ENCODE results near the gene SH3PXD2A. TPM values are rescaled to one million over a fixed set of nuclear protein-coding genes. Genes with fewer than 3 reads are reported as not detected.

SH3PXD2A gene
- total and polyA plus RNA-seq, 4 experiments from 2014 or later: 0.39 to 17.5 (median 8.9) TPM

DNA sequence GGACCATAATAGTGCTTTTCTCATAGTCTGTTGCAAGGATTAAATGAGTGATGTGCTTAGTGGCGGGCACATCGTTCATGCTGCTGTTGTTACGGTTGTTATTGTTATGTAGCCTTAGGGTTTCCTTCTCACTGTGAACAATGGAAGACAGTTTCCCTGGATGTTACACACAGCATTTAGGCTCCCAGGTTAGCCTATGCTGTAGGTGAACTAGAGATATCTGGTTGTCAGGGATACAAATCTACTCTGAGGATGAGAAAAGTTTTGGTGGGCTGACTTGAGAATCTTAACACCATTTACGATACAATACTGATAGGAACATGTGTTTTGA is 14.7 kb downstream of the SH3PXD2A start:
- intact Hi-C loops (cut with micrococcal nuclease): no loop called here

DNA sequence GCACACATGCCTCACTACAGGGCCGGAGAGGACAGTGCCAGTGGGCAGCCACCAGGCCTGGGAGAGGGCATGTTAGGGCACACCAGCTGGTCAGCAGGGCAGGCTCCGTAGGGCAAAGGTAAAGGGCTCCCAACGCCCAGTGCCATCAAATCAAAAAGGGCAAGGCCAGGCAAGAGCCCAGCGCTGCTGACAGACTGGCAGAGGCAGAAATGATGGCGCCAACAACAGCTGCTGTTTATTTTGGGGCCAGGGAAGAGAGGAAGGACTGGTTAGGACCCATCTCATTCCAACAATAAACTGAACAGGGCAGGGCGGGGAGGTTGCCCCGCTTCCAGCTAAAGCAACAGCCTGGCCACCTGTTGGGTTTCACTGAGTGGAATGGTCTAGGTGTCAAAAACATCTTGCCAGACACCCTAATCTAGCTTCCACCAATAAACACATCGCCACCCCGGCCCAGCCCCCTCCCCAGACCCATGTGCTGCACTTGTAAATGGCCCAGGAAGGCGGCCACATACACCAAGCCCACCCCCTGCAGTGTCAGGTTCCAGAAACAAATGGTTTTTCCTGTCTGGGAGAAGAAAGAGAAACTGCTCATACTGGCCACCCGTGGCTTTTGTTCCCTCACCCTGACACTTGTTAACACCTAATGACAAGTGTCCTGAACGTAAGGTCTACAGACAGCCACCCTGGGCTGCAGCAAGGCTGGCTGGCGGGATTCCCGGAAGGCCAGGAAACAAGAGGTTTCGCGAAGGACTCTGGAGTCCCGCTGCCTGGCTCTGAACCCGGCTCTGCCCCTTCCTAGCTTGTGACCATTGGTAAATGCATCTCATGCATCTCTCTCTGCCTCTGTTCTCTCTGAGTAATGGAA is 15.3 kb downstream of the SH3PXD2A start:
- Mint-ChIP-seq H3K4me1 (peaks cover 0 to 8% (median 3%) of the 10 kb centered on the region in 4 donors), H3K27ac (no peak overlapping the region), H3K27me3 (peaks cover 1 to 2% of the 10 kb centered on the region in 2 donors), H3K36me3 (no peaks in the 10 kb centered on the region), H3K9me3 (no peaks in the 10 kb centered on the region), H3K4me3 (no peak overlapping the region)
- CTCF ChIA-PET (ENCODE audit: partially characterized antibody): interaction anchor here (1.2 kb wide), 1 partner anchor 154 kb away, joined by 3 read pairs; no protein-coding TSS in a partner anchor
- no peak overlapping the region for H3K27ac ChIP-seq (ENCODE audit: low read depth, low read length)
- H3K9me3 ChIP-seq (ENCODE audit: control insufficient read depth in 1 of 2, low read length in 2 of 2): no peaks in the 10 kb centered on the region
- DNase-seq: no peak
- POLR2A ChIA-PET (ENCODE audit: partially characterized antibody): no interaction called here
- no peaks in the 10 kb centered on the region for H3K4me1 ChIP-seq (ENCODE audit: insufficient read depth, low read length)
- intact Hi-C loops (cut with micrococcal nuclease): no loop called here
- H3K4me3 ChIP-seq (ENCODE audit: low read length in 2 of 2): no peak overlapping the region
- no peaks in the 10 kb centered on the region for H3K27me3 ChIP-seq (ENCODE audit: insufficient read depth, low read length)
- H3K36me3 ChIP-seq (ENCODE audit: insufficient read depth, low read length): no peaks in the 10 kb centered on the region

More for the DNA sequence above, 14.7 kb downstream of the SH3PXD2A start:
- H3K36me3 ChIP-seq (ENCODE audit: insufficient read depth, low read length): no peaks in the 10 kb centered on the region
- H3K4me1 ChIP-seq (ENCODE audit: insufficient read depth, low read length): peaks cover 5% of the 10 kb centered on the region
- no peak for DNase-seq
- no peak overlapping the region for H3K27ac ChIP-seq (ENCODE audit: low read depth, low read length)
- Mint-ChIP-seq H3K9me3 (no peaks in the 10 kb centered on the region), H3K4me1 (peaks cover 2 to 14% (median 8%) of the 10 kb centered on the region in 4 donors), H3K27ac (no peak overlapping the region), H3K27me3 (peaks cover 1 to 2% of the 10 kb centered on the region in 2 donors), H3K4me3 (no peak overlapping the region), H3K36me3 (no peaks in the 10 kb centered on the region)
- ChIA-PET CTCF (ENCODE audit: partially characterized antibody) (no interaction called here), POLR2A (ENCODE audit: partially characterized antibody) (no interaction called here)
- H3K4me3 ChIP-seq (ENCODE audit: low read length in 2 of 2): no peak overlapping the region
- H3K27me3 ChIP-seq (ENCODE audit: insufficient read depth, low read length): no peaks in the 10 kb centered on the region
- no peaks in the 10 kb centered on the region for H3K9me3 ChIP-seq (ENCODE audit: control insufficient read depth in 1 of 2, low read length in 2 of 2)

DNA sequence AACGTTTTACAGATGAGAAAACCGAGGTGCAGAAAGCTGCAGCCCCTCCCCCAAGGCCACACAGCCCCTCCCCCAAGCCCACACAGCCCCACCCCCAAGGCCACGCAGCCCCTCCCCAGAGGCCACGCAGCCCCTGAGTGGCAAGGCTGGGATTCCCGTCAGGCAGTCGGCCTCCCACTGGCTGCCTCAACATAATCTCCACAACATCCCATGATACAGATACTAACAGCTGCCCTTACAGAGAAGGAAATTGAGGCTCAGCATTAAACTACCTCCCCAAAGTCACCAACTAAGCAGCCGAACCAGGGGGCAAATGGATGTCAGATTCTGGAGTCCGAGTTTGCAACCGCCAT is 15.9 kb downstream of the SH3PXD2A start:
- Histone ChIP-seq H3K4me1 (ENCODE audit: insufficient read depth, low read length) (no peaks in the 10 kb centered on the region), H3K4me3 (ENCODE audit: low read length in 2 of 2) (no peak overlapping the region), H3K27me3 (ENCODE audit: insufficient read depth, low read length) (no peaks in the 10 kb centered on the region), H3K36me3 (ENCODE audit: insufficient read depth, low read length) (no peaks in the 10 kb centered on the region), H3K9me3 (ENCODE audit: control insufficient read depth in 1 of 2, low read length in 2 of 2) (no peaks in the 10 kb centered on the region), H3K27ac (ENCODE audit: low read depth, low read length) (no peak overlapping the region)
- CTCF ChIA-PET (ENCODE audit: partially characterized antibody): interaction anchor here (1.0 to 1.2 kb wide), 2 partner anchors 15 to 153 kb away, joined by 3 read pairs; no protein-coding TSS in a partner anchor
- no peak overlapping the region for H3K27ac Mint-ChIP-seq
- no peaks in the 10 kb centered on the region for H3K36me3 Mint-ChIP-seq
- intact Hi-C loops (cut with micrococcal nuclease): no loop called here
- no peak overlapping the region for H3K4me3 Mint-ChIP-seq
- POLR2A ChIA-PET (ENCODE audit: partially characterized antibody): no interaction called here
- H3K4me1 Mint-ChIP-seq: peaks cover 0 to 2% (median 1%) of the 10 kb centered on the region in 4 donors
- H3K27me3 Mint-ChIP-seq: peaks cover 1 to 2% of the 10 kb centered on the region in 2 donors
- H3K9me3 Mint-ChIP-seq: no peaks in the 10 kb centered on the region
- DNase-seq: no peak

DNA sequence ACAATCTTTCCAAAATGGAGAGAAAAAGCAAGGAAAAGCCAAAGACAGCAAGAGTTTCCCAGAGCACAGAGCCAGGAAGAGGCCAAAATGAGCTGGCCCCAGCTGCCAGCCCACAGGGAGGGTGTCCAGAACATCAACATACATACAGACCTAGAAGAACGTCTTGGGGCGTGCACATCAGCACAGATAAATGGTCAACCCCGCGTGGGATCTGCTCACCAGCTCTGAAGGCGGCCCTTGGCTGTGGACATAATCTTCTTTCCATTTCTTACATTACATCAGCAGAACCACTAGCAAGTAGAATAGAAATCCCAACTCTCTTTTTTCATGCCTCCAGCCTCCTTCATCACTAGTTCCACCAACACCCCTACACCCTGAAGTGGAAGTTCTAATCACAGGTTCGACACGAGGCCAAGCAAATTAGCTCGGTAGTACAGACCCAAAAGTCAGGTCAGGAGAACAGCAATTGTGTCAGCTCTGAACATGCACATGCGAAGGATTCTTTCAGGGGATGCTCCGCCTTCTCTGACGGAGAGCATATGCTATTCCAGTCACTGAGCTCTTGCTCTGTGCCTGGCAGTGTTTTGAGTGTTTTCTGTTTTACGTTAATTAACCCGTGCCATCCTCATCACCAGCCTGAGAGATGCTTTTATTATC is 16.4 kb downstream of the SH3PXD2A start:
- Histone ChIP-seq H3K4me1 (ENCODE audit: insufficient read depth, low read length) (no peaks in the 10 kb centered on the region), H3K4me3 (ENCODE audit: low read length in 2 of 2) (no peak overlapping the region), H3K27ac (ENCODE audit: low read depth, low read length) (no peak overlapping the region), H3K36me3 (ENCODE audit: insufficient read depth, low read length) (no peaks in the 10 kb centered on the region), H3K9me3 (ENCODE audit: control insufficient read depth in 1 of 2, low read length in 2 of 2) (no peaks in the 10 kb centered on the region), H3K27me3 (ENCODE audit: insufficient read depth, low read length) (no peaks in the 10 kb centered on the region)
- H3K9me3 Mint-ChIP-seq: no peaks in the 10 kb centered on the region
- no peak overlapping the region for H3K4me3 Mint-ChIP-seq
- H3K4me1 Mint-ChIP-seq: no peaks in the 10 kb centered on the region
- ChIA-PET POLR2A (ENCODE audit: partially characterized antibody) (interaction anchor here (1.9 kb wide), 1 partner anchor 9 kb away, joined by 5 read pairs; no protein-coding TSS in a partner anchor), CTCF (ENCODE audit: partially characterized antibody) (interaction anchor here (1.0 to 1.2 kb wide), 2 partner anchors 16 to 153 kb away, joined by 3 read pairs; no protein-coding TSS in a partner anchor)
- no peak for DNase-seq
- intact Hi-C loops (cut with micrococcal nuclease): no loop called here
- H3K27ac Mint-ChIP-seq: no peak overlapping the region
- no peaks in the 10 kb centered on the region for H3K36me3 Mint-ChIP-seq
- peaks cover 1 to 2% of the 10 kb centered on the region in 2 donors for H3K27me3 Mint-ChIP-seq

DNA sequence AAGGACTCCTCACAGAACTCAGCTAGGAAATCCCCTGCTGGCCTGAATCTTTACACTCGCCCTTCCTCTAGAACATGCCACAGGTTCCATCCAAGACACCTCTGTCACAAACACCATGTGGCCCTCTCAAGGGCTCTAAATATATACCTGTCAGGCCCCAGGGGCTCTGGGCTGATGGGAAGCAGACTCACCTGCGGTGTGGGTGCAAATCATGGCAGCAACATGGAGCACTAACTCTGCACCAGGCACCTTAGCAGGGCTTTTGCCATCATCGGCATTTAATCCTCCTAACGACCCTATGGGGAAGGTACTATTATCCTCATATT is 17.3 kb downstream of the SH3PXD2A start:
- DNase-seq: no peak
- Histone ChIP-seq H3K27me3 (ENCODE audit: insufficient read depth, low read length) (no peaks in the 10 kb centered on the region), H3K27ac (ENCODE audit: low read depth, low read length) (no peak overlapping the region), H3K36me3 (ENCODE audit: insufficient read depth, low read length) (no peaks in the 10 kb centered on the region), H3K4me1 (ENCODE audit: insufficient read depth, low read length) (no peaks in the 10 kb centered on the region), H3K4me3 (ENCODE audit: low read length in 2 of 2) (no peak overlapping the region), H3K9me3 (ENCODE audit: control insufficient read depth in 1 of 2, low read length in 2 of 2) (no peaks in the 10 kb centered on the region)
- ChIA-PET POLR2A (ENCODE audit: partially characterized antibody) (interaction anchor here (1.9 kb wide), 1 partner anchor 10 kb away, joined by 5 read pairs; no protein-coding TSS in a partner anchor), CTCF (ENCODE audit: partially characterized antibody) (no interaction called here)
- no peaks in the 10 kb centered on the region for H3K36me3 Mint-ChIP-seq
- H3K4me3 Mint-ChIP-seq: no peak overlapping the region
- H3K27ac Mint-ChIP-seq: no peak overlapping the region
- H3K4me1 Mint-ChIP-seq: no peaks in the 10 kb centered on the region
- intact Hi-C loops (cut with micrococcal nuclease): no loop called here
- peaks cover 0 to 2% (median 2%) of the 10 kb centered on the region in 8 donors for H3K9me3 Mint-ChIP-seq
- peaks cover 1 to 2% of the 10 kb centered on the region in 2 donors for H3K27me3 Mint-ChIP-seq

DNA sequence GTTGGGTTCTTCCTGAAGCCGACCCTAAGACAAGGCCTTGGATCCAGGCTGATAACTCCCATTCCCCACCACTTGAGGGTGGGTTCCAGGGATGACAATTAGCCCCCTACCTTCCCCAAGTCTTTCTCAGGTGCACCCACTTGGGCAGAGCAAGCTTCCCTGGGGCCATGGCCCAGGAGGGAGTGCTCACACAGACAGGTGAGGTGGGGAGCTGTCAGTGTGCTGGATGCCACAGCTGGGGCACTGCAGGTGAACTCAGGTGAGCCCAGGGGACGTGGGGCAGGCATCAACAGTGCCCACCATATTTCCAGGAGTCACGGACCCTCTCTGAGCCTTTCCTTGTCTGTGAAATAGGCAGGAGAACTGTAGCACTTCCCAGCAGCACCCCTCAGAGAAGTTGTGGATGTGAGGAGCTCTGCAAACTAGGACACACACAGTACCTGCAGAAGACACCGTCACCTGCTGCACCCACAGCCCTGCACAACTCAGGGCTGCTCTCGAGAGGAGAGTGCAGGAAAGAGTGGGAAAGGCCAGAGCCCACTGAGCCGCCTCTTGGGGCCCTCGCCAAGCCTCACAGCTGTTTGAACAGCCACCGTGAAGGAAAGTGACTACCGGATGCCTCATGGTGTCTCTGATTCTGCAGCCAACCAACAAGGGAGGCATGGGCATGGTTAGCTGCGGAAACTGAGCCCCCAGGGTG is 17.9 kb downstream of the SH3PXD2A start:
- Histone ChIP-seq H3K36me3 (ENCODE audit: insufficient read depth, low read length) (no peaks in the 10 kb centered on the region), H3K27me3 (ENCODE audit: insufficient read depth, low read length) (no peaks in the 10 kb centered on the region), H3K4me3 (ENCODE audit: low read length in 2 of 2) (no peak overlapping the region), H3K9me3 (ENCODE audit: control insufficient read depth in 1 of 2, low read length in 2 of 2) (no peaks in the 10 kb centered on the region), H3K4me1 (ENCODE audit: insufficient read depth, low read length) (no peaks in the 10 kb centered on the region), H3K27ac (ENCODE audit: low read depth, low read length) (no peak overlapping the region)
- CTCF ChIA-PET (ENCODE audit: partially characterized antibody): no interaction called here
- no peaks in the 10 kb centered on the region for H3K36me3 Mint-ChIP-seq
- H3K27ac Mint-ChIP-seq: no peak overlapping the region
- intact Hi-C loops (cut with micrococcal nuclease): no loop called here
- DNase-seq: no peak
- POLR2A ChIA-PET (ENCODE audit: partially characterized antibody): interaction anchor here (1.9 kb wide), 1 partner anchor 11 kb away, joined by 5 read pairs; no protein-coding TSS in a partner anchor
- no peaks in the 10 kb centered on the region for H3K4me1 Mint-ChIP-seq
- H3K9me3 Mint-ChIP-seq: peaks cover 0 to 6% (median 4%) of the 10 kb centered on the region in 8 donors
- no peak overlapping the region for H3K4me3 Mint-ChIP-seq
- H3K27me3 Mint-ChIP-seq: peaks cover 1 to 2% of the 10 kb centered on the region in 2 donors

DNA sequence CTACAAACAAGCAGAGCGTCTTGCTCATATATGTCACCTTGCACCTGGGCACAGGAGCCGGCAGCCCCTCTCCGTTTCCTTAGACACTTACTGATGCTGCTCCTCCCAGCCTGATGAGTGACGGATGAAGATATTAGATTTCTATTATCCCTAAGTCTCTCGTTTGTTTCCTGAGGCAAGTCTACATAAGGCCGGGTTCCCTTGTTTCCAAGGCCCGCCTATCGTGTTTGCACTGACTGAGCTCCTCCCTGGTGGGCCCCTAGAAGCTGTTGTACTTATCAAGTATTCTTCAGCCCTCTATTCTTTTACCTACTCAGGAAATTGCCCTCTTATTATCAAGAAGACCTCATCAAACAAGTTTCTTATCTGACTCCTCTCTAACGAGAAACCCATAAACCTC is 18.5 kb downstream of the SH3PXD2A start:
- ChIA-PET POLR2A (ENCODE audit: partially characterized antibody) (no interaction called here), CTCF (ENCODE audit: partially characterized antibody) (no interaction called here)
- Mint-ChIP-seq H3K36me3 (no peaks in the 10 kb centered on the region), H3K27me3 (peaks cover 1 to 2% of the 10 kb centered on the region in 2 donors), H3K4me3 (no peak overlapping the region), H3K9me3 (peaks cover 0 to 8% (median 4%) of the 10 kb centered on the region in 8 donors), H3K4me1 (no peaks in the 10 kb centered on the region), H3K27ac (no peak overlapping the region)
- no peak for DNase-seq
- no peaks in the 10 kb centered on the region for H3K27me3 ChIP-seq (ENCODE audit: insufficient read depth, low read length)
- no peaks in the 10 kb centered on the region for H3K4me1 ChIP-seq (ENCODE audit: insufficient read depth, low read length)
- H3K4me3 ChIP-seq (ENCODE audit: low read length in 2 of 2): no peak overlapping the region
- H3K36me3 ChIP-seq (ENCODE audit: insufficient read depth, low read length): no peaks in the 10 kb centered on the region
- no peaks in the 10 kb centered on the region for H3K9me3 ChIP-seq (ENCODE audit: control insufficient read depth in 1 of 2, low read length in 2 of 2)
- intact Hi-C loops (cut with micrococcal nuclease): no loop called here
- no peak overlapping the region for H3K27ac ChIP-seq (ENCODE audit: low read depth, low read length)
